GM21737 (cell line): ENCODE results near the gene OTX1.
"Not testable (repeated sequence)": the region's sequence is repeated elsewhere in the genome, so short reads cannot be mapped to it uniquely, and the experiment has no call there.

ENCODE experiments used
- ATAC-seq: cut with Tn5 transposase; IDR thresholded peaks from one replicate; pipeline ENCODE4 v1.9.1; 2021; ENCODE audit warnings: mild to moderate bottlenecking, moderate library complexity; ENCODE audit not compliant: unreplicated experiment

The OTX1 gene

GRCh38 chr2:63058921-63059792 lies 8.5 kb downstream of the OTX1 start:
- ATAC-seq = no peak

GRCh38 chr2:63059793-63060471 lies 9.3 kb downstream of the OTX1 start:
- ATAC-seq = no peak

GRCh38 chr2:63060472-63060991 lies 9.9 kb downstream of the OTX1 start:
- no peak for ATAC-seq

GRCh38 chr2:63064197-63064596 lies 13.6 kb downstream of the OTX1 start:
- no peak for ATAC-seq

- no peak for ATAC-seq
These were observed 14.0 kb downstream of the OTX1 start for GRCh38 chr2:63064661-63065060.

GRCh38 chr2:63066265-63066664 lies 15.6 kb downstream of the OTX1 start:
- no peak for ATAC-seq

- ATAC-seq = no peak
These were observed 16.2 kb downstream of the OTX1 start for GRCh38 chr2:63066838-63067237.

GRCh38 chr2:63071664-63072063 lies 21.0 kb downstream of the OTX1 start:
- ATAC-seq = no peak

GRCh38 chr2:63073994-63074393 lies 23.4 kb downstream of the OTX1 start:
- no peak for ATAC-seq

- ATAC-seq = not testable (repeated sequence)
These were observed 23.8 kb downstream of the OTX1 start for GRCh38 chr2:63074399-63074798.

GRCh38 chr2:63078852-63079606 lies 28.4 kb downstream of the OTX1 start:
- no peak for ATAC-seq

GRCh38 chr2:63081404-63081803 lies 30.8 kb downstream of the OTX1 start:
- ATAC-seq = no peak

- ATAC-seq = no peak
These were observed 36.1 kb downstream of the OTX1 start for GRCh38 chr2:63086687-63087086.

GRCh38 chr2:63092401-63092800 lies 41.8 kb downstream of the OTX1 start:
- no peak for ATAC-seq

- no peak for ATAC-seq
These were observed 42.2 kb downstream of the OTX1 start for GRCh38 chr2:63092857-63093256.

GRCh38 chr2:63093502-63093901 lies 42.9 kb downstream of the OTX1 start:
- no peak for ATAC-seq

GRCh38 chr2:63096491-63096890 lies 45.9 kb downstream of the OTX1 start:
- ATAC-seq = no peak

GRCh38 chr2:63099032-63099431 lies 48.4 kb downstream of the OTX1 start:
- ATAC-seq = no peak

- ATAC-seq = no peak
These were observed 51.3 kb downstream of the OTX1 start for GRCh38 chr2:63101954-63102353.

GRCh38 chr2:63104482-63104881 lies 53.9 kb downstream of the OTX1 start:
- ATAC-seq = no peak
